Stomach (tissue), 4 donors: ENCODE data around the gene TRPM3.

Experiments
- CTCF ChIP-seq, 7 experiments: fragments of 450-650 bp in 4 of 7; fragments of 200-600 bp in 3 of 7; sonication (generic) in 3 of 7; IDR thresholded peaks; one replicate each; pipeline ENCODE4 v1.5.1; 2016 to 2019; ENCODE audit warnings: antibody characterized with exemption in 7 of 7, control low read depth in 2 of 7, mild to moderate bottlenecking in 1 of 7
- POLR2AphosphoS5 ChIP-seq, 3 donors: sonication (generic); formaldehyde crosslinking; IDR thresholded peaks; one replicate each; pipeline ENCODE4 v1.6.1; 2016; ENCODE audit warnings: antibody characterized with exemption in 3 of 3

- TF ChIP-seq POLR2AphosphoS5 (IDR thresholded peaks at IDR 0.05) (no peak), CTCF (IDR thresholded peaks at IDR 0.05) (no peak)
These were observed 200.3 kb downstream of the TRPM3 start for GRCh38 chr9:70921136-70921535.
